Mesothelial cell of epicardium (in vitro differentiated cells): Measurements from ENCODE around the gene MAGEB6B. TPM values are rescaled to one million over a fixed set of nuclear protein-coding genes. Genes with fewer than 3 reads are reported as not detected.

Experiments
- DNase-seq, 2 experiments: peaks; one replicate each; pipeline ENCODE4 v3.0.0; 2021; ENCODE audit warnings: low spot score in 2 of 2; ENCODE audit not compliant: unreplicated experiment in 2 of 2
- H3K27ac Mint-ChIP-seq: 2 replicates; pipeline ENCODE4 v1.8.0; 2021; ENCODE audit warnings: mixed read lengths
- H3K27me3 Mint-ChIP-seq: 2 replicates; pipeline ENCODE4 v1.8.0; 2021; ENCODE audit warnings: low read depth, mixed read lengths
- H3K36me3 Mint-ChIP-seq: 2 replicates; pipeline ENCODE4 v1.8.0; 2021; ENCODE audit warnings: mixed read lengths
- H3K4me1 Mint-ChIP-seq: 2 replicates; pipeline ENCODE4 v1.8.0; 2021; ENCODE audit warnings: mixed read lengths
- H3K4me3 Mint-ChIP-seq: 2 replicates; pipeline ENCODE4 v1.8.0; 2021; ENCODE audit warnings: mild to moderate bottlenecking, moderate library complexity, mixed read lengths
- H3K9me3 Mint-ChIP-seq: 2 replicates; pipeline ENCODE4 v1.8.0; 2021; ENCODE audit warnings: mixed read lengths
- total RNA-seq: library from RNA; stranded (reverse); gene quantifications from 3 replicates; pipeline ENCODE4 v1.2.1, GENCODE V29; 2021
- TF ChIP-seq, protein P1 (sequence below): fragments of 200-600 bp; sonication (generic); IDR thresholded peaks from one replicate; pipeline ENCODE4 v1.5.0; 2021; ENCODE audit warnings: antibody characterized with exemption; ENCODE audit not compliant: unreplicated experiment

MAGEB6B gene
- total RNA-seq, 1 donor from 2014 or later, result not detected

DNA sequence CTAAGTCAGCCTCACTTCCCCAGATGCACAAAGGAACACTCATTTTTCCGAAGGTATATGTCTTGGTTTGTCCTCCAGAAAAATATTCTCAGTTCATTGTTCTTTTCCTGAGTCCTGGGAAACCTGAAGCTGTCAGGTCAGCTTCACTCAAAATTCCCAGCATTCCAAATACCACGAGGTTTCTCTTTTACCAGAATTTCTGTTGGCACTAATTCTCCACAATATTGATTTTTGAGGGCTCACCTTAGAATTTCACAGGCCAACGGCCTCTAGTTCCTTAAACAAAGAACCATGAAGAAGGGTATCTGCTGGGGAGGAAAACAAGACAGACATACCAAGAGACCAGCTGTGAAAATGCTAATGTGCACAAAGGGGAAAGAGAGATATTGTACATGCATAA is 47.6 kb downstream of the MAGEB6B start:
- Mint-ChIP-seq H3K9me3 (peaks cover 27% of the 10 kb centered on the region), H3K36me3 (no peaks in the 10 kb centered on the region), H3K4me1 (no peaks in the 10 kb centered on the region), H3K27ac (no peak overlapping the region), H3K27me3 (no peaks in the 10 kb centered on the region), H3K4me3 (no peak overlapping the region)
- TF ChIP-seq, protein P1, sequence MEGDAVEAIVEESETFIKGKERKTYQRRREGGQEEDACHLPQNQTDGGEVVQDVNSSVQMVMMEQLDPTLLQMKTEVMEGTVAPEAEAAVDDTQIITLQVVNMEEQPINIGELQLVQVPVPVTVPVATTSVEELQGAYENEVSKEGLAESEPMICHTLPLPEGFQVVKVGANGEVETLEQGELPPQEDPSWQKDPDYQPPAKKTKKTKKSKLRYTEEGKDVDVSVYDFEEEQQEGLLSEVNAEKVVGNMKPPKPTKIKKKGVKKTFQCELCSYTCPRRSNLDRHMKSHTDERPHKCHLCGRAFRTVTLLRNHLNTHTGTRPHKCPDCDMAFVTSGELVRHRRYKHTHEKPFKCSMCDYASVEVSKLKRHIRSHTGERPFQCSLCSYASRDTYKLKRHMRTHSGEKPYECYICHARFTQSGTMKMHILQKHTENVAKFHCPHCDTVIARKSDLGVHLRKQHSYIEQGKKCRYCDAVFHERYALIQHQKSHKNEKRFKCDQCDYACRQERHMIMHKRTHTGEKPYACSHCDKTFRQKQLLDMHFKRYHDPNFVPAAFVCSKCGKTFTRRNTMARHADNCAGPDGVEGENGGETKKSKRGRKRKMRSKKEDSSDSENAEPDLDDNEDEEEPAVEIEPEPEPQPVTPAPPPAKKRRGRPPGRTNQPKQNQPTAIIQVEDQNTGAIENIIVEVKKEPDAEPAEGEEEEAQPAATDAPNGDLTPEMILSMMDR, result no peak
- DNase-seq, result no peak

Other genes starting within 250 kb of the MAGEB6B start
- gene MAGEB18, start 22.3 kb upstream of the MAGEB6B start, total RNA-seq, result not detected in 3 replicates
- gene MAGEB6, start 31.8 kb downstream of the MAGEB6B start, total RNA-seq, result not detected in 3 replicates
- not detected in 3 replicates for gene MAGEB5, start 55.6 kb downstream of the MAGEB6B start, total RNA-seq